ENCODE data around the gene PCNT.

Gene PCNT

DNA sequence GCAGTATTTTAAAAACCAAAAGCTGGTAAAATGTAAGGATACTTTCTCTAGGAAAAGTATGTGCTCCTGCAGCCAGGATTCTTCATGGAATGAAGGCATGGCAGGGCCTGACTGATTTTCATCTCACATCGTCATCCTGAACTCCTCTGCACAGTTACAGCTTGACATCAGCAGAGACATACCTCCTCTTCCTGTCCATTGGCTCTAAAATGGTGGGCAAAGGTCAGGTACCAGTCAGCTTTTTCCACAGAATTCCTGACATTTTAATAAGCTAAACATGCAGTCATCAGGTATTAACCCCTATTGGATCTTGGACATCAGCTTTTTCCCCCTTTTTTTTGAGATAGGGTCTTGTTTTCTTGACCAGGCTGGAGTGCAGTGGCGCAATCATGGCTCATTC lies 5.8 kb downstream of the PCNT start:
- DNase-seq (ENCODE audit: low read depth in 3 of 3) = no peak

DNA sequence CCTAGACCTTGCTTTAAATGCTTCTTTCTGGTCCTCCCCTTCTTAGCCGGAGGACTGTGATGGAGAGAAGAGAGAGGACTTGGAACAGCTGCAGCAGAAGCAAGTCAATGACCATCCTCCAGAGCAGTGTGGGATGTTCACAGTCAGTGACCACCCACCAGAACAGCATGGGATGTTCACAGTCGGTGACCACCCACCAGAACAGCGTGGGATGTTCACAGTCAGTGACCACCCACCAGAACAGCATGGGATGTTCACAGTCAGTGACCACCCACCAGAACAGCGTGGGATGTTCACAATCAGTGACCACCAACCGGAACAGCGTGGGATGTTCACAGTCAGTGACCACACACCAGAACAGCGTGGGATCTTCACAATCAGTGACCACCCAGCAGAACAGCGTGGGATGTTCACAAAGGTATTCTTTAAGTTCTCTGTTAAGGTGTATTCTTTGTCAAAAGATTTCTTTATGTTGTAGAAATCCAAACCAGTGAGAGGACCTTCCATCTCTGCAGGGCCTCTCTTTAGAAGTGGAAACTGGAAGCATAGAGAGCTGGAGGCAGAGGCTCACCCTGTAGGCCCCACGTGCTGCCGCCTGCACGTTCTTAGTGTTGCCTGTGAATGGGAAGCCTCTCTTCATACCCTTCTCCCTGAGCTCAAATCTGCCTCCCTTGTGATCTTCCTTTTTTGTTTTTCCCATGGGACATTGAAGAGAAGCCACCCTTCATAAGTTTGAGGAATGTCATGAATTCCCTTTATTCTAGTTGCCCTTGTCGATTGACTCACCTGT lies 10.6 kb downstream of the PCNT start:
- DNase-seq (ENCODE audit: low read depth in 3 of 3) = no peak

DNA sequence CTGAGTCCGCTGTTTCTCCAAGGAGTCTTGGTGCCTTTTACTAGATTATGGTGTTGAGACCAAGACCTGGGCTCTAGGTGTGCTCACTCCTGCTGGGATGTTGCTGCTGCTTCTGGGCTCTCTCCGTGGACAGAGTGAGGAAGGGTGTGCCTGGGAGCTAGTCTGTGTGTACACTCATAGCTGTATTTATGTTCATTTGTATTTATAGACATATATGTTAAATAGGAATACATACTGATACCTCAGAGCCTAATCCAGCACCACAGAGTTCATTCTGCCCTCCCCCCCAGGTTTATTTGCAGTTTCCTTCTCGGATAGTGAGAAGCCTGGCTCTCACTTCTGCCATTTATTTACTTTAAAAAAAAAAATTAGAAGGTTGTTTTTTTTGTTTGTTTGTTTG lies 12.6 kb downstream of the PCNT start:
- DNase-seq (ENCODE audit: low read depth in 3 of 3) = no peak

DNA sequence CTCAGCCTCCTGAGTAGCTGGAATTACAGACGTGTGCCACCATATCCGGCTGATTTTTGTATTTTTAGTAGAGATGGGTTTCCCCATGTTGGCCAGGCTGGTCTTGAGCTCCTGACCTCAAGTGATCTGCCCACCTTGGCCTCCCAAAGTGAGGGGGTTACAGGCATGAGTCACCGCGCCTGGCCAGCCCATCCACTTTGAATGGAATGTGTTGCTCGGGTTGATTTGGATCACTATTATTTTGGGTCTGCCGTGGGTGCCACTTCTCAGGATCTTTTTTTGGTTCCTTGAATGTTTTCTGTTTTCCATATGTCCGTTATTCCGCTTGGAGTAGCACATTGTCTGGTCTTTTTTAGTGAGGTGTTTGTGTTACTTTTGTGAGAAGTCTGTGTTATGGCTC lies 17.0 kb downstream of the PCNT start:
- no peak for DNase-seq (ENCODE audit: low read depth in 3 of 3)

DNA sequence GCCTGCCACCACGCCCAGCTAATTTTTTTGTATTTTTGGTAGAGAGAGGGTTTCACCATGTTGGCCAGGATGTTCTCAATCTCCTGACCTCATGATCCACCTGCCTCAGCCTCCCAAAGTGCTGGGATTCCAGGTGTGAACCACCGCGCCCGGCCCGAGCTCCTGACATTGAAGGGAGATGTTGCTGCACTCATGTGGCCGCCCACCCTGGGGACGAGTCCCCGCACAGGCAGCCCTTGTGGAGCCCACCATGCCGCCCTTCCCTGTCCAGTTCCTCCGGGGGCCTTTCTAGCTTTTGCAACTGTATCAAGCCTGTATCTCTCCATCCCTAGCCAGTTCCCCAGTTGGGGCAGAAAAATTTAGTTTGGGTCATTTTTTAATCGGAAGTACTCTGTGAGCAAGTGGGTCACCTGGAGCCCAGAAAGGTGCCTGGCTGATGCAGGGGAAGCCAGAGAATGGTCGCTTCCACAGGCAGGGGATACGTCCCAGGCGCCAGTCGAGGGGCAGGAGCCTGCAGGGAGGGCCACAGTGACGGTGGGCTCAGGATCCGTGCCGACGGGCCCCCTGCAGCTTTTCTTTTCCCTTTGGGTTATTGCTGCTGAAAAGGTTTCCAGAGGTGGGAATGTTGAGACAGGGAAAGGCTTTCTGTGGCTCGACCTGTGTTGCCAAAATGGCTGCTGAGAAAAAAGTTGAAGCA lies 20.4 kb downstream of the PCNT start:
- no peak for DNase-seq (ENCODE audit: low read depth in 3 of 3)

DNA sequence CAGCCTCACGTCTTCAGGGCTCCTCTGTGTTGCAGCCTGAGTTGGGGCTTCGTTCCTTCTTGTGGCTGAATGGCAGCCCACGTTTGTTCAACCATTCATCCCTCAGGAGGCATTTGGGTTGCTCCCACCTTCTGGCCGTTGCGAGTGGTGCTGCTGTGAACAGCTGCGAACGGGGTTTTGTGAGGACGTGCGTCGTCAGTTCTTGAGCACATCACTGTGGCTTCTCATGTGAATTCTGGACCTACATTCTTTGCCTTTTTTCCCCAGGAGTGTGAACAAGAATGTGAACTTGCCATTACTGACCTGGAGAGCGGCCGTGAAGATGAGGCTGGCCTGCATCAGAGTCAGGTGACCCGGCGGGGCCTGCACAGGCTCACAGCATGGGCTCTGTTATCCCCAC lies 21.9 kb downstream of the PCNT start:
- no peak for DNase-seq (ENCODE audit: low read depth in 3 of 3)

DNA sequence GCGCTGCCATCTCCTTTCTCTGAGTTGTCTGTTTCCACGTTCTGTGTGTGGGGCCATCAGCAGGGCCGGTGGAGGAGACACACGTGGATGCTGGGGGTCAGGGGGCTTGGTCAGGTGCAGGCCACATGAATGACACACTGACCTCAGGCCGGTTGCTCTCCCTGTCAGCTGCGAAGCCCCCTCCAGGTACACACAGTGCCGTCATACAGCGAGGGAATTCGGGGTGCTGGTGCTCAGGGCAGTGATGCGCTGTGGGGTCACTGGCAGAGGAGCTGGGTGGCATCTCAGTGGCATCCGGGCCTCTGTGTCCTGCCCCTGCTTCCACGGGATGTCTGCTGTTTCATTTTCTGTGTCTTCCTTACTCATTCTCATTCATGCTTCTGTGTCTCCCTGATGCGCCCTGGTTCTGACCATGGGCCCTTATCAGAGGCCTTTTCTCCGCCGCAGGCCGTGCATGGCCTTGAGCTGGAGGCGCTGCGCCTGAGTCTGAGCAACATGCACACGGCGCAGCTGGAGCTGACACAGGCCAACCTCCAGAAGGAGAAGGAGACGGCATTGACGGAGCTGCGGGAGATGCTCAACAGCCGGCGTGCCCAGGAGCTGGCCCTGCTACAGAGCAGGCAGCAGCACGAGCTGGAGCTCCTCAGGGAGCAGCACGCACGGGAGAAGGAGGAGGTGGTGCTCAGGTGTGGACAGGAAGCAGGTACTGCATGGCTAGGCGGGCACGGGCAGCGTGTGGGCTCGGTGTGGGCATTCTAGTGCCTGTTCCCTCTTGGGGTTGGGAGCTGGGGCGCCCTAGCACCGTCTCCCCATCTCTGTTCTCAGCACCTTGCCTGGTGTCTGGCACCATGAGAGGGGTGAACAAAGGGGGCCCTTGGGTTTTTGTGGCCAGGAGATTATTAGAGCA lies 22.6 kb downstream of the PCNT start:
- DNase-seq (ENCODE audit: low read depth in 3 of 3) = no peak

DNA sequence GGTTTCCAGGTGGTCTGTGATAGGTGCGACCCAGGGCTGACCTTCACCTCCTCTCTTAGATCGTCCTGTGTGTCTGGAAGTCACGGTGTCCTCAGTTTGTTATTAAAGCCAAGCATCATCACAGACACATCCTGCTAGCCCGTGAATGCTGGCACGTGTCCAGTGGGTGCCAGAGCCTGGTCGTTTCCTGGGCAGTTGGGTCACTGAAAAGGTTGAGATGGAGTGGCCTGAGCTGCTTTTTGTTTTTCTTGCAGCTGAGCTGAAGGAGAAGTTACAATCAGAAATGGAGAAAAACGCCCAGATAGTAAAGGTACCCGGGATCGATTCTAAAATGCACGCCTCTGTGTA lies 23.2 kb downstream of the PCNT start:
- no peak for DNase-seq (ENCODE audit: low read depth in 3 of 3)

DNA sequence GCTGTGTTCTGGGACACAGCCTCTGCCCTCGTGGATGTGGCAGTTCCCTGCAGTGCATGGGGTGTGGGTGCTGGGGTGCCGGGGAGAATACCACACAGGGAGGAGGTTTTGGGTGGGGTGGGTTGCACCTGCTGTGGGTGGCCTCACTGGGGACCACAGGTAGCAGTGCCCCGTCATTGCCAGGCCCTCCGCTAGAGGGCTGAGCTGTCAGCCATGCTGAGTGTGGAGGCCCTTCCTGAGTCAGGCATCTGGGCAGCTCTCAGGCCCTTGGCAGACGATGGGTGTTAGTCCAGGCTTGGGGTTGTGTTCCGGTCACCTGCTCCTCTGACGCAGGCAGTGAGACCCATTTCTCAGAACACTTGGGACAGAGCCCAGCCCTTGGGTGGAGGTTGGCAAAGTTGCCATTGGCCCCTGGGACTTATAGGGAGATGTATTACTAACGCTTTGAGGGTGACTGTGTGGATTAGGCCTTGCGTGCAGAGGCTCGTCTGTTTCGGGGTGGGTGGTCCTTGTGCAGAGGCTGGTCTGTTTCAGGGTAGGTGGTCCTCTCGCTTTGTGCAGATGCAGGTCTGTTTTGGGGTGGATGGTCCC lies 23.9 kb downstream of the PCNT start:
- DNase-seq (ENCODE audit: low read depth in 3 of 3) = no peak

DNA sequence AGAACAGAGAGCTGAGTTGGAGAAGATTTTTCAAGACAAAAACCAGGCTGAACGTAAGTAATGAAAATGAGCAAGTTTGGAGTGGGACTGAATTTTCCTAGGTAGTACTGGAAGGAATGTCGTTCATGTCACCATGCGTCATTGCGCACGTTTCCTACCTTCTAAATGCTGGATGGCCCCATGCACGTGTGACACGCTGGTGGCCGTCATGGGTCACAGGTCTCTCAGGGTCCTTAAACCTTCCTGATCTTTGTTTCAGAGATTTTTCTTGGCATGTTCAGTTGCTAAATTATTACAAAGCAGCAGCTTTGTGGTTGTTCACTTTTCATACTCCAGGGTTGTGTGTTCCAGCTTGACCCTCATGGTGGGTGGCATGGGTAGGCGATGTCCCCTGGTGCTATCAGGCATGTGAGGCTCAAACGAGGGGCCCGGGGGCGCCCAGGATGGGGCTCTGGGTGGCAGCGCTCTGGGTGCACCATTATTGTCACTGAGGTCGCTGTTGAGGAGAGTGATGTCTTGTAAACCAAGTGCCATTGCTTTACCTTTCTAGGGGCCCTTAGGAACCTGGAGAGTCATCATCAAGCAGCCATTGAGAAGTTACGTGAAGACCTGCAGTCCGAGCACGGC lies 25.3 kb downstream of the PCNT start:
- no peak for DNase-seq (ENCODE audit: low read depth in 3 of 3)

DNA sequence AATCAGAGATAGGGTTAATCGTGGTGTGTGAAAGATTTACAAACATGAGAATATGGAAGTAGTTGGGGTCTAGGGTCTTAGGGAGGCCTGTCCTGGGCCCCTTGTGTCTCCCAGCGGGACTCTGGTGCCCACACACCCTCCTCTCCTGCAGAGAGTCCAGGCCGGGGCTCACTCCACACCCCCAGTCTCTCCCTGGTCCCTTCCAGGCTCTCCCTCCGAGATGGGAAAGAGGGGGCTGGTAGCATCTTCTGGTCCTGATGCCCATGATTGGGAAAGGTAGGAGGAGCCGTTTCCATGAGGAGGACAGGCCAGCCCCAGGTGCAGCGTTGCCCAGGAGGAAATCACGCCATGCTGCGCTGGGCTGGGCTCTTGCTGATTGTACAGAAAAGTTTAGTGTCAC lies 26.6 kb downstream of the PCNT start:
- no peak for DNase-seq (ENCODE audit: low read depth in 3 of 3)

DNA sequence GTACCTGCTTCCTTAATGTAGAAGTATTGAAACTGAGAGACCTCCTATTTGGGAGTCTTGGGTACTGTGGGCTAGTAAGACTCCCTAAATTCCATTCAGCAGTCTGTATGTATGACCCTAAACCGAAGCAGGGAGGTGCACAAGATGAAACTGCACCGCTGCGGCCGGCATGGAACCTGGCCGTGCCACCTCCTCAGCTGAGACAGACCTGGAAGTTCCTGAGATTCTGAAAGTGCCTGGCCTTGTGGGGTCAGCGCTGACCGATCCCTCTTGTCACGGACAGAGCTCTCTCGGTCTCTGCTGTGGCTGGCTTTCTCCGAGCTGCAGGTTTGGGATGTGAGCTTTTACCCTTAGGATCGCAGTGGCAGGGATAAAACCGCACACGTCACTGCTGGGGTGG lies 27.0 kb downstream of the PCNT start:
- DNase-seq (ENCODE audit: low read depth in 3 of 3) = no peak

DNA sequence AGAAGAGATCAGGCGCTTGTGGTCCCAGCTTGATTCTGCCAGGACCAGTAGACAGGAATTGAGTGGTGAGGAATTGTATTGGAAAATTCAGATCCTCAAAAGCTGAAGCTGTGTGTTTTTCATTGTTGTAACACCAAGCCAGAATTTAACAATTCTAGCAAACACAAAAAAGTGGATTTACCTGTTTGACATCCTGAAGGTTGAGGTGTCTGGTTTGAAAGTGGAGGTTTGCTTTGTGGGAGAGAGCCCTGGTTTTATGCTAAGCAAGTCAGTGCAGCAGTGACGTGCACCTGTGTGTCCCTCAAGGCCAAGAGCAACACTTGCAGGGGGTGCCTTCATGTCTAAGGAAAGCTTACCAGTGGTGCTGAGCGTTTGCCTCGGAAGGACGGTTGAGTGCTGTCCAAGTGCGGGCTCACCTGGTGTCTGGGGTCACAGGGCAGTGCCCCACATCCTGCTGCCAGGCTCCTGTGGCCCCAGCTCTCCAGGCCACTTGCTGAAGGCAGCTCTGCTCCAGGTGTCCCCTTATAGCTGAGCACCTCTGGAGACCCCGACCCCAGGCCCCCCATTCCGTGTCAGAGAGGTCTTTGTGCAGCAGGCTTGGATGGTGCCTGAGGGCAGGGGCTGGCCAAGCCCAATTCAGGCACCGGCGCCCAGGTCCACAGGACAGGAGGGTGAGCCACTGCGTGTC lies 27.7 kb downstream of the PCNT start:
- DNase-seq (ENCODE audit: low read depth in 3 of 3) = no peak

DNA sequence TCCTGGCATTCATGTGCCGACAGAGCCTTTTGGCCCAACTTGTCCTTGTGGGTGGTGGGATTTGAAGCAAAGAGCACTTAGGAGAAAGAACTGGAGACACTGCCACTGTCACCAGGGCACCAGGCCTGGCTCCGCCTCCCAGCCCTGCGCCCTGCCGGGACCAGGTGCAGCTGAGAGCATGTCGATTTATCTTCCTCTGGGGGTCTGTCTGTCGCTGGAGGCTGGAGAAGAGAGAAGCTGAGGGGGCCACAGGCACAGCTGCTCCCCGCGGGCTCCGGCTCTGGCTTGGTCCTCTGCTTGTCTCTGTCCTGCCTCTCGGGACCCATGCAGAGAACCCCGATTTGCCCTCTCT lies 28.2 kb downstream of the PCNT start:
- DNase-seq (ENCODE audit: low read depth in 3 of 3) = no peak

DNA sequence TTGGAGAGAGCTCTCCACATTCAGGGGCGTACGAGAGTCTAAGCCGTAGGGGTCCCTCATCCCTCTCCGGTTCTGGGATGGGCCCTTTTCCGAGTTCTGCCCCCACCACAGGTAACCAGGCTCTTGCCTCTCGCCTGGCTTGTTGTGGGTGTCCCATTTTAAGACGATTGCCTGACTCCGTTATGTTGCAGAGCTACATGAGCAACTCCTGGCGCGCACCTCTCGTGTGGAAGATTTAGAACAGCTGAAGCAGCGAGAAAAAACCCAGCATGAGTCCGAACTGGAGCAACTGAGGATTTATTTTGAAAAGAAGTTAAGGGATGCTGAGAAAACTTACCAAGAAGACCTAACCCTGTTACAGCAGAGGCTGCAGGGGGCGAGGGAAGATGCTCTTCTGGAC lies 29.0 kb downstream of the PCNT start:
- no peak for DNase-seq (ENCODE audit: low read depth in 3 of 3)

DNA sequence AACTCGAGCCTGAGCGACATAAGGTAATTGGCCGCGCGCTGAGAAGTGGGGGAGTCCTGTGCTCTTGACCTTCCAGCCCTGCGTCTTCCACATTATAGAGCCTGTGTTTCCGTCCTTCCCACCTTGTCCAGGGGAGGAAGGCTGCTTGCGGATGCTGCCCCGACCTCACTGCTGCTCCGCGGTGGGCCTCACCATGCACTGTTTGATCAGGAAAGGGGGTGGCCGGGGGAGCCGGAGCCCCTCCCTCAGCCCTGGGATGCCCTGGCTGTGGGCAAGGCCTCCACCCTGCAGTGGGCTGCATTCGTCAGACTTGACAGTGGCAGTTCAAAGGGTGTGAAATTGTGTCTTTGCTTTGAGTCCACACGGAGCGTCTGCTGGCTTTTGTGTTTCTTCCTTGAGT lies 30.1 kb downstream of the PCNT start:
- no peak for DNase-seq (ENCODE audit: low read depth in 3 of 3)

DNA sequence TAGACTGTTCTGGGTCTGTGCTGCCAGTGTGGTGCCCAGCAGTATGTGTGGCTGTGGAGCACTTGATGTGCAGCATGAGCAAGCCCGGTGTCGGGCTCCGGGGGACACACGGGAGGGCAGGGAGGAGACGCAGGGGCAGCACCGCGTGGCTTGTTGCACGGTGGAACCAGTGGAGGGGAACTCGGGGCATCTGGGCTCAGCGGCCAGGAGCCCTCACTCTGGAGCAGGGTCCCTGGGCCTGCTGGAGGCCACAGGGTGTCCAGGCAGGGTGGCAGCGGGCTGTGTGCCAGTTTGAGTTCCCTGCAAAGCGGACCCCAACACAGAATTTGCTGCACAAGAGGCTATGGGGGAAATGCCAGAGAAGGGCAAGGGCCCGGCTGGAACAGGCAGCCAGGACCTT lies 30.6 kb downstream of the PCNT start:
- no peak for DNase-seq (ENCODE audit: low read depth in 3 of 3)

DNA sequence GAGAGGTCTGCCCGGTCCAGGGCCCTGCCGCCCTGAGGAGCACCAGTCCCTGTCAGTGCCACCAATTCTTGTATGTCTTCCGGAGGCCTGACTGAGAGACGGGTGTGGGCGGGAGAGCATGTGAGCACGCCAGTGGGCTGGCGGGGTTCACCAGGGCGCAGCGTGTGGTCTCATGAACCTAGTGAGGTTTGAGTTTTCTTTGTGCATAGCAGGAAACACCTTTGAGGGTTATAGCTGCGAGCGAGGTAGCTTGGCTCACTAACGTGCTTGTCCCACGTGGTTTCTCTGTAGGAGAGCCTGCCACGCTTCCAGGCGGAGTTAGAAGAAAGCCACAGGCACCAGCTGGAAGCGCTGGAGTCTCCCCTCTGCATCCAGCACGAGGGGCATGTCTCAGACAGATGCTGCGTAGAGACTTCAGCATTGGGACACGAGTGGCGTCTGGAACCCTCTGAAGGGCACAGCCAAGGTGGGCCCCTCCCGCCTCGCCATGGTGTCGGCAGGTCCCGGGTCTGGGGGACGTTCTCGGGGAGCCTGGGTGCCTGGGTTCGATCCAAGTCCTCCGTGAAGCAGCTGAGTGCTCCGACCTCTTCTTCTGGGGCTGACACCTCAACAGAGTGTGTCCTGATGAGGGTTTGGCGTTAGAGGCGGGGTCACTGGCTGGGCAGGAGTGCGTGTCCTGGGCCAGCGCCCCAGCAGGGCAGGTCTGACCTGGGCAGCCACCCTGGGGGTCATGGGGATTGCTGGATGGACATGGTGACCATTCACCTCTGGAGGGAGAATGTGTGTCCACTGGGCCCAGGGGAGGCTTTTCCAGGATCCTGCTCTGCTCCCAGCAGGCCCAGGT lies 31.4 kb downstream of the PCNT start:
- DNase-seq (ENCODE audit: low read depth in 3 of 3) = no peak

DNA sequence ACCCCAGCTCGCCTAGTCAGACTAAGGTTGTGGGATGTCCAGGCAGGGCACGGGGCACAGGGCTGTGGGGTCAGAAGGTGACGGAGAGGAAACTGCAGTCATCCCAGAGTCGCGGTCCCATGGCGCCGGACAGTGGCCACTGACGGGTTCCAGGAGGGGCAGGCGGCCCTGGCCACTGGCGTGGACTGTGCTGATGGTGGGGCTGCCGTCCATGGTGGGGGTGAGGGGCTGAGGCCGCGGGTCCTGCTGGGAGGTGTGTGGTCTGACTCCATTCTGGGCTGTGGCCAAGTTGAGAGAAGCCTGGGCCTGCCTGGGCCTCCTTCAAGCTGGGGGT lies 32.0 kb downstream of the PCNT start:
- DNase-seq (ENCODE audit: low read depth in 3 of 3) = no peak

DNA sequence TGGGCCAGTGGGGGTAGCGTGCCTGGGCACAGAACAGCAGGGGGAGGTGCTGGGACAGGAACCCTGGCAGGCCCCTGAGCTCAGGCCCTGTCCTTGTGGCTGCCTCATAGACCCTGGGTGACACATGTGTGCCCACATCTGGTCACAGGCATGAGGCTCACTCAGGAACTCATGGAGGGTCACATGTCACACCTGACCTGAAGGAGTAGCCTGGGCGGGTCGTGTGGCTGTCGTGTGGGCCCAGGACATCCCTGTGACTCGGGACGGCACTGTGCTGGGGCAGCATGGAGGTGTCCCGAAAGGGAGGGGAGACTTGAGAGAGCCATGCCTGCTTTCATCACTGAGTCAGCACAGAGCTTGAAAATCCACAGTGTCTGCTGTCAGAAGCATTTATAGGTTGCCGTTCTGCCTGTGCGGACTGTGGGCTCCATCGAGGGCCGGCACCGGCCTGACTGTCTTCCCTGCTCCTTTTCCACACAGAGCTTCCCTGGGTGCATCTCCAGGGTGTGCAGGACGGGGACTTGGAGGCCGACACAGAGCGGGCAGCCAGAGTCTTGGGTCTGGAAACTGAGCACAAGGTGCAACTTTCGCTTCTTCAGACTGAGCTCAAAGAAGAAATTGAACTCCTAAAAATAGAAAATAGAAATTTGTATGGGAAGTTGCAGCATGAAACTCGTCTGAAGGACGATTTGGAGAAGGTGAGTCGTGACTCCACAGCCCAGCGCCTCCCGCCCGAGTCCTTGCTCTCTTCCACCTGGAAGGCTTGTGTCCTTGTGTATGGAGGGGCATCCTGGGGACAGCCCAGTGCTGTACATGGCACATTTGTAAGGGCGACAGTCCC lies 32.8 kb downstream of the PCNT start:
- no peak for DNase-seq (ENCODE audit: low read depth in 3 of 3)
